ENCODE data around the gene P3H1.

- no peak for TF ChIP-seq POLR2A (IDR thresholded peaks at IDR 0.05)
- no peak for TF ChIP-seq POLR2AphosphoS5 (IDR thresholded peaks at IDR 0.05)
- no peak for TF ChIP-seq CTCF (IDR thresholded peaks at IDR 0.05)
Observed at GRCh38 chr1:42783092-42783491, 16.3 kb upstream of the P3H1 start.

Data from prostate gland (tissue), 2 donors.